ENCODE measurements around the gene FFAR4. TPM values are rescaled to one million over a fixed set of nuclear protein-coding genes. Genes with fewer than 3 reads are reported as not detected.

FFAR4 gene
- total and polyA plus RNA-seq, 2 of the 4 experiments (the other 2 are of a cell fraction), result not detected

DNA sequence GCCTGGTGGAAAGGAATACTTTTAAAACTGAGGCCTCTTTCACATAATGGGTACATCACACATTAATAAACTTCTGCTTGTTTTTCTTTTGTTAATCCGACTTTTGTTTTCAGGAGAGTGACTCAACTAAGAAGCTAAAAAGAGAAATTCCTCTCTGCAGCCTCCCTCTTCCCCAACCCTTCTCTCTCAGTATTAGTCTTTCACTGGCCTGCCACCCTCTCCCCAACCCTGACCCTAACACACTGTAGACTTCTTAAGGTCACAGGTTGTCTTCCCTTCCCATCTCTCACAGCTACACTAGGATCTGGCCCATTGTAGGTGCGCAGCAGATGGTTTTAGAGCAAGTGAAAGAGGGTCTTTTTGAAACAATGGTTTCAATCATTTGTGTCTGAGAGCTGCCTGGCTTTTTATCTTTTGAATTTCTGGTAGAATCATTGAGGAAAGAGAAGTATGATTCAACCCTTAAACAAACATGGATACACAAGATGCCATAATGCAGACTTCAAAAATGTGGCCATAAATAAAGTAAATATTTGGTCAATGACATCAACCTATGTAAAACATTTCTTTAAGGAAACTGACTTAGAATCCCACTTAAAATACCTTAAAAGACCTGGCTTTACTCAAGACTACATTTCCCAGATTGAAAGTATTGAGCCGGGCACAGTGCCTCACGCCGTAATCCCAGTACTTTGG lies 17.9 kb upstream of the FFAR4 start:
- Histone ChIP-seq H3K27me3 (ENCODE audit: control insufficient read depth, insufficient read depth, low read length) (no peaks in the 10 kb centered on the region; the same call in 1 of the 2 replicates), H4K91ac (ENCODE audit: insufficient read depth, low read depth, low read length) (peak overlapping the region; percentile 92), H2BK5ac (ENCODE audit: low read depth, low read length, poor library complexity, severe bottlenecking) (peak overlapping the region; percentile 80), H3K4ac (ENCODE audit: low read depth, low read length) (peak overlapping the region; percentile 91), H3K14ac (replicated peaks; ENCODE audit: low read depth, low read length) (peak overlapping the region; percentile 75; the same call in 1 of the 2 replicates), H4K5ac (ENCODE audit: low read depth, low read length) (peak overlapping the region; percentile 90), H3K9me3 (ENCODE audit: control insufficient read depth, insufficient read depth, low read length) (no peaks in the 10 kb centered on the region), H3K4me1 (ENCODE audit: control insufficient read depth, insufficient read depth, low read length) (peaks cover 6% of the 10 kb centered on the region), H3K4me2 (ENCODE audit: low read depth, low read length) (peak overlapping the region; percentile 88), H3K36me3 (ENCODE audit: control insufficient read depth, insufficient read depth, low read length) (no peaks in the 10 kb centered on the region), H4K20me1 (ENCODE audit: insufficient read depth, low read length) (no peaks in the 10 kb centered on the region), H2BK20ac (ENCODE audit: low read depth, low read length) (peak overlapping the region; percentile 95), H2AK5ac (ENCODE audit: low read depth, low read length) (no peak overlapping the region), H3K4me3 (ENCODE audit: insufficient read depth, low read depth, low read length) (no peak overlapping the region), H2AFZ (replicated peaks; ENCODE audit: low read length, poor library complexity) (peak overlapping the region; percentile 79), H3K23ac (ENCODE audit: low read depth, low read length) (peak overlapping the region; percentile 87; the same call in 1 of the 2 replicates), H4K8ac (ENCODE audit: low read depth in 2 of 2, low read length in 2 of 2) (peak overlapping the region in 1 of 2 experiments; percentile 65; a peak in 3 of 4 replicates), H2BK120ac (ENCODE audit: low read depth, low read length) (peak overlapping the region; percentile 91), H3K56ac (ENCODE audit: extremely low read depth, insufficient read depth, low read length) (no peak overlapping the region), H3K79me1 (ENCODE audit: low read depth in 1 of 2, low read length in 2 of 2) (no peaks in the 10 kb centered on the region), H3K9ac (ENCODE audit: low read depth, low read length) (no peak overlapping the region), H3K18ac (ENCODE audit: low read depth, low read length) (peak overlapping the region; percentile 98), H3K27ac (ENCODE audit: insufficient read depth, low read length) (peak overlapping the region; percentile 82; the same call in 1 of the 2 replicates), H3K9me1 (ENCODE audit: insufficient read depth, low read length) (peaks cover 6% of the 10 kb centered on the region; the same call in 1 of the 2 replicates), H2AK9ac (replicated peaks; ENCODE audit: low read depth, low read length, poor library complexity) (no peak overlapping the region), H2BK15ac (ENCODE audit: low read depth, low read length) (peak overlapping the region; percentile 63; the same call in 2 of the 3 replicates)
- dilution Hi-C loops (cut with HindIII; ENCODE audit: low sequenced_read_pairs, unreplicated experiment), result no loop called here
- ATAC-seq (ENCODE audit: low read depth) (peak; percentile 85), DNase-seq (peak; percentile 75)
- no CpG with 5 or more reads among the region's 5 CpGs for WGBS, 2 experiments (ENCODE audit: extremely low coverage in 2 of 2, insufficient read length in 1 of 2)
- POLR2A ChIA-PET (ENCODE audit: unreplicated experiment), result no interaction called here
- no TSS peak for BruUV-seq (replicated peaks)
- TF ChIP-seq MAZ (IDR thresholded peaks at IDR 0.05; ENCODE audit: borderline replicate concordance, low read depth, low read length) (no peak), FOS (IDR thresholded peaks at IDR 0.05; ENCODE audit: low read depth, low read length) (0 out of 2 replicates have a peak, but pooled peaks have one; percentile 9)
- intact Hi-C loops (cut with micrococcal nuclease), result no loop called here
- in situ Hi-C loops (cut with MboI; ENCODE audit: low sequenced_read_pairs), result no loop called here
- CTCF ChIA-PET, result no interaction called here
